Globus pallidus (tissue), 1 donor: Measurements from ENCODE around the gene UBR3.
"Not testable (repeated sequence)": the region's sequence is repeated elsewhere in the genome, so short reads cannot be mapped to it uniquely, and the experiment has no call there.

ENCODE experiments used
- DNase-seq: peaks from one replicate; pipeline ENCODE4 v3.0.0-alpha.2; 2015; ENCODE audit warnings: low spot score

Gene UBR3

GRCh38 chr2:169871369-169871768 is 44.1 kb downstream of the UBR3 start:
- DNase-seq = not testable (repeated sequence)

- no peak for DNase-seq
Measured at GRCh38 chr2:169871994-169872393, 44.7 kb downstream of the UBR3 start.

GRCh38 chr2:169877398-169877797 is 50.1 kb downstream of the UBR3 start:
- peak; percentile 40 for DNase-seq

- no peak for DNase-seq
Measured at GRCh38 chr2:169887120-169887519, 59.9 kb downstream of the UBR3 start.

GRCh38 chr2:169891593-169892298 is 64.5 kb downstream of the UBR3 start:
- DNase-seq = no peak

- DNase-seq = no peak
Measured at GRCh38 chr2:169892951-169893350, 65.7 kb downstream of the UBR3 start.

- DNase-seq = peak; percentile 26
Measured at GRCh38 chr2:169895294-169895985, 68.2 kb downstream of the UBR3 start.

GRCh38 chr2:169897834-169898233 is 70.6 kb downstream of the UBR3 start:
- no peak for DNase-seq

GRCh38 chr2:169900103-169900502 is 72.8 kb downstream of the UBR3 start:
- not testable (repeated sequence) for DNase-seq

GRCh38 chr2:169900686-169901085 is 73.4 kb downstream of the UBR3 start:
- no peak for DNase-seq

- no peak for DNase-seq
Measured at GRCh38 chr2:169906731-169907130, 79.5 kb downstream of the UBR3 start.

- no peak for DNase-seq
Measured at GRCh38 chr2:169909376-169909775, 82.1 kb downstream of the UBR3 start.

- DNase-seq = no peak
Measured at GRCh38 chr2:169910109-169910799, 83.0 kb downstream of the UBR3 start.

- no peak for DNase-seq
Measured at GRCh38 chr2:169911119-169911518, 83.9 kb downstream of the UBR3 start.

- DNase-seq = no peak
Measured at GRCh38 chr2:169916623-169917022, 89.4 kb downstream of the UBR3 start.

- no peak for DNase-seq
Measured at GRCh38 chr2:169923977-169924376, 96.7 kb downstream of the UBR3 start.

GRCh38 chr2:169925968-169926367 is 98.7 kb downstream of the UBR3 start:
- DNase-seq = no peak

GRCh38 chr2:169928463-169928864 is 101.2 kb downstream of the UBR3 start:
- peak; percentile 37 for DNase-seq

GRCh38 chr2:169933124-169933711 is 106.0 kb downstream of the UBR3 start:
- peak; percentile 45 for DNase-seq

GRCh38 chr2:169936652-169937051 is 109.4 kb downstream of the UBR3 start:
- DNase-seq = not testable (repeated sequence)

- DNase-seq = no peak
Measured at GRCh38 chr2:169945515-169945914, 118.3 kb downstream of the UBR3 start.

- no peak for DNase-seq
Measured at GRCh38 chr2:169946092-169946491, 118.8 kb downstream of the UBR3 start.

GRCh38 chr2:169946546-169946945 is 119.3 kb downstream of the UBR3 start:
- no peak for DNase-seq
